Muscle of leg (tissue), 11 donors: ENCODE measurements around the gene IL1RAPL2. TPM values are rescaled to one million over a fixed set of nuclear protein-coding genes. Genes with fewer than 3 reads are reported as not detected.

Experiments used
- DNase-seq: peaks from one replicate; pipeline ENCODE4 v3.0.0; 2013
- H3K27ac ChIP-seq: one replicate; pipeline ENCODE4 v1.5.1; 2013; ENCODE audit warnings: mild to moderate bottlenecking, low read length, control low read depth
- H3K27me3 ChIP-seq: one replicate; pipeline ENCODE4 v1.6.1; 2013; ENCODE audit warnings: low read length; ENCODE audit not compliant: control insufficient read depth, insufficient read depth
- H3K36me3 ChIP-seq: one replicate; pipeline ENCODE4 v1.6.1; 2013; ENCODE audit warnings: low read length; ENCODE audit not compliant: control insufficient read depth, insufficient read depth
- H3K4me1 ChIP-seq: one replicate; pipeline ENCODE4 v1.6.1; 2013; ENCODE audit warnings: low read length; ENCODE audit not compliant: control insufficient read depth, insufficient read depth
- H3K4me3 ChIP-seq: one replicate; pipeline ENCODE4 v1.5.1; 2013; ENCODE audit warnings: low read length, control low read depth
- H3K9me3 ChIP-seq: replicated peaks from 2 replicates; pipeline ENCODE4 v1.6.1; 2013; ENCODE audit warnings: low read depth, low read length; ENCODE audit not compliant: control insufficient read depth
- WGBS: methylation state at CpG from one replicate; pipeline ENCODE4 v1.1.5; 2013; ENCODE audit warnings: missing lambda C conversion rate; ENCODE audit not compliant: insufficient coverage; 5-methylcytosine and 5-hydroxymethylcytosine counted together
- polyA plus RNA-seq, 8 donors: library from polyadenylated mRNA; unstranded; fragments of 120-200 nt; gene quantifications; one replicate each; pipeline versions ENCODE4 v1.2.1 to v1.2.3, GENCODE V29; 2013; ENCODE audit warnings: inconsistent platforms in 1 of 8, low replicate concordance in 1 of 8; ENCODE audit not compliant: insufficient read length in 8 of 8, insufficient read depth in 1 of 8
- total RNA-seq: library from RNA; stranded (reverse); fragments of 120-200 nt; gene quantifications from one replicate; pipeline ENCODE4 v1.2.4, GENCODE V29; 2013

The IL1RAPL2 gene
- total and polyA plus RNA-seq, 9 donors: 1.7 to 3.9 (median 3.0) TPM

- no CpG with 5 or more reads among the region's 2 CpGs for WGBS
- Histone ChIP-seq H3K4me1 (no peaks in the 10 kb centered on the region), H3K27me3 (peaks cover 4% of the 10 kb centered on the region), H3K36me3 (no peaks in the 10 kb centered on the region), H3K9me3 (no peaks in the 10 kb centered on the region), H3K27ac (no peak overlapping the region), H3K4me3 (no peak overlapping the region)
- DNase-seq: no peak
These were observed 751.1 kb downstream of the IL1RAPL2 start for GRCh38 chrX:105317117-105317516.

GRCh38 chrX:105323928-105324327 is 757.9 kb downstream of the IL1RAPL2 start:
- DNase-seq: no peak
- Histone ChIP-seq H3K27ac (no peak overlapping the region), H3K36me3 (no peaks in the 10 kb centered on the region), H3K27me3 (peaks cover 3% of the 10 kb centered on the region), H3K9me3 (no peaks in the 10 kb centered on the region), H3K4me1 (no peaks in the 10 kb centered on the region), H3K4me3 (no peak overlapping the region)
- WGBS: no CpG with 5 or more reads among the region's 1 CpG

GRCh38 chrX:105328773-105329172 is 762.8 kb downstream of the IL1RAPL2 start:
- no peaks in the 10 kb centered on the region for H3K27me3 ChIP-seq
- no peak for DNase-seq
- H3K4me3 ChIP-seq: no peak overlapping the region
- H3K27ac ChIP-seq: no peak overlapping the region
- no peaks in the 10 kb centered on the region for H3K4me1 ChIP-seq
- H3K9me3 ChIP-seq: no peaks in the 10 kb centered on the region
- H3K36me3 ChIP-seq: no peaks in the 10 kb centered on the region

- Histone ChIP-seq H3K4me1 (no peaks in the 10 kb centered on the region), H3K27me3 (no peaks in the 10 kb centered on the region), H3K27ac (no peak overlapping the region), H3K9me3 (no peaks in the 10 kb centered on the region), H3K4me3 (no peak overlapping the region), H3K36me3 (no peaks in the 10 kb centered on the region)
- WGBS: no CpG with 5 or more reads among the region's 1 CpG
- peak; percentile 22 for DNase-seq
These were observed 765.2 kb downstream of the IL1RAPL2 start for GRCh38 chrX:105331244-105331643.

GRCh38 chrX:105347373-105347772 is 781.4 kb downstream of the IL1RAPL2 start:
- H3K27me3 ChIP-seq: no peaks in the 10 kb centered on the region
- peaks cover 4% of the 10 kb centered on the region for H3K9me3 ChIP-seq
- DNase-seq: no peak
- WGBS: no CpG with 5 or more reads among the region's 3 CpGs
- no peaks in the 10 kb centered on the region for H3K36me3 ChIP-seq
- H3K4me1 ChIP-seq: no peaks in the 10 kb centered on the region
- H3K4me3 ChIP-seq: no peak overlapping the region
- no peak overlapping the region for H3K27ac ChIP-seq

- Histone ChIP-seq H3K36me3 (no peaks in the 10 kb centered on the region), H3K4me3 (no peak overlapping the region), H3K4me1 (no peaks in the 10 kb centered on the region), H3K27me3 (no peaks in the 10 kb centered on the region), H3K27ac (no peak overlapping the region), H3K9me3 (peaks cover 4% of the 10 kb centered on the region)
- no peak for DNase-seq
These were observed 783.5 kb downstream of the IL1RAPL2 start for GRCh38 chrX:105349476-105349875.

GRCh38 chrX:105375816-105376215 is 809.8 kb downstream of the IL1RAPL2 start:
- Histone ChIP-seq H3K36me3 (no peaks in the 10 kb centered on the region), H3K27me3 (no peaks in the 10 kb centered on the region), H3K4me3 (no peak overlapping the region), H3K27ac (no peak overlapping the region), H3K4me1 (no peaks in the 10 kb centered on the region), H3K9me3 (no peaks in the 10 kb centered on the region)
- peak; percentile 37 for DNase-seq
- no CpG with 5 or more reads among the region's 2 CpGs for WGBS

- Histone ChIP-seq H3K27me3 (no peaks in the 10 kb centered on the region), H3K4me3 (no peak overlapping the region), H3K4me1 (no peaks in the 10 kb centered on the region), H3K27ac (no peak overlapping the region), H3K36me3 (no peaks in the 10 kb centered on the region), H3K9me3 (peaks cover 6% of the 10 kb centered on the region)
- DNase-seq: no peak
- WGBS: 83% methylated on average over 1 of the region's 1 CpG
These were observed 858.7 kb downstream of the IL1RAPL2 start for GRCh38 chrX:105424729-105425128.

- no peaks in the 10 kb centered on the region for H3K9me3 ChIP-seq
- peaks cover 3% of the 10 kb centered on the region for H3K27me3 ChIP-seq
- no peaks in the 10 kb centered on the region for H3K4me1 ChIP-seq
- peak overlapping the region; percentile 65 for H3K27ac ChIP-seq
- no peaks in the 10 kb centered on the region for H3K36me3 ChIP-seq
- no peak overlapping the region for H3K4me3 ChIP-seq
- DNase-seq: peak; percentile 89
These were observed 885.4 kb downstream of the IL1RAPL2 start for GRCh38 chrX:105451401-105451800.

GRCh38 chrX:105458846-105459245 is 892.8 kb downstream of the IL1RAPL2 start:
- WGBS: no CpG with 5 or more reads among the region's 3 CpGs
- Histone ChIP-seq H3K4me3 (no peak overlapping the region), H3K9me3 (no peaks in the 10 kb centered on the region), H3K27ac (no peak overlapping the region), H3K27me3 (peaks cover 2% of the 10 kb centered on the region), H3K36me3 (no peaks in the 10 kb centered on the region), H3K4me1 (no peaks in the 10 kb centered on the region)
- no peak for DNase-seq

GRCh38 chrX:105460376-105460775 is 894.4 kb downstream of the IL1RAPL2 start:
- Histone ChIP-seq H3K4me1 (no peaks in the 10 kb centered on the region), H3K27me3 (no peaks in the 10 kb centered on the region), H3K36me3 (no peaks in the 10 kb centered on the region), H3K27ac (no peak overlapping the region), H3K4me3 (no peak overlapping the region), H3K9me3 (no peaks in the 10 kb centered on the region)
- no peak for DNase-seq
- WGBS: no CpG with 5 or more reads among the region's 1 CpG
